ENCODE data around the gene GAGE2A. TPM values are rescaled to one million over a fixed set of nuclear protein-coding genes. Genes with fewer than 3 reads are reported as not detected.
"Not testable (repeated sequence)": the region's sequence is repeated elsewhere in the genome, so short reads cannot be mapped to it uniquely, and the experiment has no call there.

GAGE2A gene, protein sequence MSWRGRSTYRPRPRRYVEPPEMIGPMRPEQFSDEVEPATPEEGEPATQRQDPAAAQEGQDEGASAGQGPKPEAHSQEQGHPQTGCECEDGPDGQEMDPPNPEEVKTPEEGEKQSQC
- total RNA-seq, result 0.58 TPM

GRCh38 chrX:49589196-49589595 lies at the start of gene GAGE2A:
GAGE2A (plus strand) TSS chrX:49589496; CDS start chrX:49590651, 1,155 bp downstream.
- ATAC-seq; DNase-seq (ENCODE audit: low spot score): not testable (repeated sequence)

- ATAC-seq; DNase-seq (ENCODE audit: low spot score): not testable (repeated sequence)
Observed at GRCh38 chrX:49541433-49541832, 47.9 kb upstream of the GAGE2A start, which contains the start of gene GAGE12D. GAGE12D (plus strand) TSS chrX:49541733; CDS start chrX:49542888, 1,155 bp downstream.

DNA sequence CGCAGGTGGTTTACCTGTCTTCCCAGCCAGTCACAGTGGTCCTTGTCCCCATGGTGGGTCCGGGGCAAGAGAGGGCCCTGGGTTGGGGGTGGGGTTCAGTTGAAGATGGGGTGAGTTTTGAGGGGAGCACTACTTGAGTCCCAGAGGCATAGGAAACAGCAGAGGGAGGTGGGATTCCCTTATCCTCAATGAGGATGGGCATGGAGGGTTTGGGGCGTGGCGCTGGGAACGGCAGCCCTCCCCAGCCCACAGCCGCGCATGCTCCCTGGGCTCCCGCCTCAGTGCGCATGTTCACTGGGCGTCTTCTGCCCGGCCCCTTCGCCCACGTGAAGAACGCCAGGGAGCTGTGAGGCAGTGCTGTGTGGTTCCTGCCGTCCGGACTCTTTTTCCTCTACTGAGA lies 38.3 kb upstream of the GAGE2A start, which contains the start of gene GAGE12E:
TSS of gene GAGE12E (plus strand) at position 301 of the 400 bp plus-strand sequence. CDS start 1,155 bp downstream, outside the sequence.
- not testable (repeated sequence) for DNase-seq (ENCODE audit: low spot score); ATAC-seq

DNA sequence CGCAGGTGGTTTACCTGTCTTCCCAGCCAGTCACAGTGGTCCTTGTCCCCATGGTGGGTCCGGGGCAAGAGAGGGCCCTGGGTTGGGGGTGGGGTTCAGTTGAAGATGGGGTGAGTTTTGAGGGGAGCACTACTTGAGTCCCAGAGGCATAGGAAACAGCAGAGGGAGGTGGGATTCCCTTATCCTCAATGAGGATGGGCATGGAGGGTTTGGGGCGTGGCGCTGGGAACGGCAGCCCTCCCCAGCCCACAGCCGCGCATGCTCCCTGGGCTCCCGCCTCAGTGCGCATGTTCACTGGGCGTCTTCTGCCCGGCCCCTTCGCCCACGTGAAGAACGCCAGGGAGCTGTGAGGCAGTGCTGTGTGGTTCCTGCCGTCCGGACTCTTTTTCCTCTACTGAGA lies 28.8 kb upstream of the GAGE2A start, which contains the start of gene GAGE12F:
TSS of gene GAGE12F (plus strand) at position 301 of the 400 bp plus-strand sequence. CDS start 1,155 bp downstream, outside the sequence.
- not testable (repeated sequence) for ATAC-seq; DNase-seq (ENCODE audit: low spot score)

- DNase-seq (ENCODE audit: low spot score), result peak; percentile 35
- not testable (repeated sequence) for ATAC-seq
Observed at GRCh38 chrX:49568728-49569127, 20.6 kb upstream of the GAGE2A start.

GRCh38 chrX:49569152-49569551 lies 20.1 kb upstream of the GAGE2A start:
- DNase-seq (ENCODE audit: low spot score); ATAC-seq: not testable (repeated sequence)

GRCh38 chrX:49570100-49570499 lies 19.2 kb upstream of the GAGE2A start, which contains the start of gene GAGE12G:
GAGE12G (plus strand) TSS chrX:49570400; CDS start chrX:49571555, 1,155 bp downstream.
- not testable (repeated sequence) for DNase-seq (ENCODE audit: low spot score); ATAC-seq

- ATAC-seq; DNase-seq (ENCODE audit: low spot score): not testable (repeated sequence)
Observed at GRCh38 chrX:49579649-49580048, 9.6 kb upstream of the GAGE2A start, which contains the start of gene GAGE12H. GAGE12H (plus strand) TSS chrX:49579949; CDS start chrX:49581104, 1,155 bp downstream.

- ATAC-seq, result not testable (repeated sequence)
- peak; percentile 44 for DNase-seq (ENCODE audit: low spot score)
Observed at GRCh38 chrX:49589769-49590478, 628 bp downstream of the GAGE2A start.

GRCh38 chrX:49590488-49590887 lies 1.2 kb downstream of the GAGE2A start:
- ATAC-seq; DNase-seq (ENCODE audit: low spot score): not testable (repeated sequence)

DNA sequence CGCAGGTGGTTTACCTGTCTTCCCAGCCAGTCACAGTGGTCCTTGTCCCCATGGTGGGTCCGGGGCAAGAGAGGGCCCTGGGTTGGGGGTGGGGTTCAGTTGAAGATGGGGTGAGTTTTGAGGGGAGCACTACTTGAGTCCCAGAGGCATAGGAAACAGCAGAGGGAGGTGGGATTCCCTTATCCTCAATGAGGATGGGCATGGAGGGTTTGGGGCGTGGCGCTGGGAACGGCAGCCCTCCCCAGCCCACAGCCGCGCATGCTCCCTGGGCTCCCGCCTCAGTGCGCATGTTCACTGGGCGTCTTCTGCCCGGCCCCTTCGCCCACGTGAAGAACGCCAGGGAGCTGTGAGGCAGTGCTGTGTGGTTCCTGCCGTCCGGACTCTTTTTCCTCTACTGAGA lies 9.4 kb downstream of the GAGE2A start, which contains the start of gene GAGE1:
TSS of gene GAGE1 (plus strand) at position 301 of the 400 bp plus-strand sequence. CDS start 1,155 bp downstream, outside the sequence.
- ATAC-seq; DNase-seq (ENCODE audit: low spot score): not testable (repeated sequence)

DNA sequence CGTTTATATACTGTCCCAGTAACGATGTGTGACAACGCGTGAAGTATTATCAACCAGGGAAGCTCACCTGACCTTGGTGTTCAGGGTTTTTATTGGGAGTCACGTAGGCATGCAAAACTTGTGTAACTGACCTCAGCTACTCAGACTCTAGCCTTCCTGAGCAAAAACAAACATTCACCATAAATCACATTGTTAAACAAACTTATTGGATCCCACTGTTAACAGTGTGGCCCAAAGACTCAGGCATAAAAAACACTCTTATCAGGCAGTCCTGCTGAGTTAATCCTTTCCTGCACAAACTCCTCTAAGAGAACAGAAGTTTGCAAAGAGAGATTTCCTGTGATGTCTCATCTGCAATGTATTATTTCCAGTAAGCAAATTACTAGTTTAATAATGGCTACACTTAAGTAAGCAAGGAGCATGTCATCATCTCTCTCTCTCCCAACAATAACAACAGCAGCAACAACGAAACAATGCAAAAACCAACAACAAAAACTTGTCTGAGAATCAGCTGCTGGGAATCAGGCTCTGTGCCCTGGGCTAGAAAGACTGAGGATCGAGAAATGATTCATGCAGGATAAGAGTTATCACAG lies 21.5 kb downstream of the GAGE2A start:
- DNase-seq (ENCODE audit: low spot score) (no peak), ATAC-seq (no peak)

DNA sequence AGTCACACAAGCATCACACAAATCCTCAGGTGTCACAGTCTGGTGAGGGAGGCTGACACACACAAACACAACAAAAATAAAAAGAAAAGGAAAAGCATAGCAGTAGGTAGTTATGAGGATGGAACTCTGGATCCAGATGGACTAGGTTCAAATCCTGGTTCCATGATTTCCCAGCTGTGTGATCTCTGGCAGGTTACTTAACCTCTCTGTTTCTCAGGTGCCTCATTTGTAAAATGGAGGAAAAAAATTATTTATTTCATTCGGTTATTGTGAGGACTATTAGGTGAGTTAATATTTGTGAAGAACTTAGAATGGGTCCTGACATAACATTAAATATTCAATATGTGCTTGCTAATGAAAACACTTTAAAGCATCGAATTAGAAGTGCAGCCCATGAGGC lies 29.3 kb downstream of the GAGE2A start:
- no peak for DNase-seq (ENCODE audit: low spot score)
- ATAC-seq, result no peak

- no peak for DNase-seq (ENCODE audit: low spot score)
- no peak for ATAC-seq
Observed at GRCh38 chrX:49627086-49627777, 37.9 kb downstream of the GAGE2A start.

GRCh38 chrX:49644991-49645637 lies 55.8 kb downstream of the GAGE2A start:
- no peak for ATAC-seq

More at GRCh38 chrX:49644991-49645637, 55.8 kb downstream of the GAGE2A start:
- DNase-seq (ENCODE audit: low spot score), result no peak

Other genes starting within 250 kb of the GAGE2A start
- gene GAGE12C, start 57.3 kb upstream of the GAGE2A start, total RNA-seq, result not detected
- gene GAGE12D, start 47.8 kb upstream of the GAGE2A start, total RNA-seq, result not detected
- gene GAGE12E, start 38.2 kb upstream of the GAGE2A start, total RNA-seq, result not detected
- 0.63 TPM for gene GAGE12F, start 28.7 kb upstream of the GAGE2A start, total RNA-seq
- gene GAGE12G, start 19.1 kb upstream of the GAGE2A start, total RNA-seq, result not detected
- gene GAGE12H, start 9.5 kb upstream of the GAGE2A start, total RNA-seq, result not detected
- gene GAGE1, start 9.5 kb downstream of the GAGE2A start, total RNA-seq, result not detected
- not detected for gene PAGE1, start 106.5 kb downstream of the GAGE2A start, total RNA-seq
- not detected for gene PAGE4, start 239.8 kb downstream of the GAGE2A start, total RNA-seq